Measurements from ENCODE around the gene CHAF1B. TPM values are rescaled to one million over a fixed set of nuclear protein-coding genes. Genes with fewer than 3 reads are reported as not detected.

CHAF1B gene
- total and polyA plus RNA-seq, 10 of the 15 experiments (the other 5 are each of a cell fraction or from before 2014, with no cell fraction given): 5.9 to 31.5 (median 17.3) TPM

DNA sequence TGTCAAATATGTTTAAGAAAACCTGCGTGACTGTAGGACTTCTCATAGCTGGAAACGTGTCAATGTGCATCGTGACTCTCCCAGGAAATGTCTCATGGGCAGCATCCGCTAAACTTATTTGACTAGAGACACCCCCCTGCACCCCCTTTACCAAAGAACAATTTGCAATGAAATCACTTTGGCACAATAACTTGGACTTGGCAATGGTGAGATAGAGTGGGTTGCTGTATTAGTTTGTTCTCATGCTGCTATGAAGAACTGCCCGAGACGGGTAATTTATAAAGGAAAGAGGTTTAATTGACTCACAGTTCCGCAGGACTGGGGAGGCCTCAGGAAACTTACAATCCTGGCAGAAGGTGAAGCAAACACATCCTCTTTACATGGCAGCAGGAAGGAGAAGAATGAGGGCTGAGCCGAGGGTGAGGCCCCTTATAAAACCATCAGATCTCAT lies 80.9 kb downstream of the CHAF1B start:
- FAIRE-seq (no peak), ATAC-seq (no peak), DNase-seq (ENCODE audit: low read depth, low spot score) (no peak)
- no peaks in the 10 kb centered on the region for H3K36me3 ChIP-seq (ENCODE audit: control insufficient read depth in 2 of 2, insufficient read depth in 2 of 2, low read length in 1 of 2)
- no peaks in the 10 kb centered on the region for H3K9me3 ChIP-seq (replicated peaks; ENCODE audit: control insufficient read depth, insufficient read depth, low read length)
- WGBS (ENCODE audit: insufficient coverage, insufficient replicate concordance, low lambda C conversion rate, missing lambda C conversion rate): 72% methylated on average over 8 of the region's 8 CpGs
- ChIA-PET SMC1A (ENCODE audit: uncharacterized antibody, unreplicated experiment) (no interaction called here), RAD21 (ENCODE audit: unreplicated experiment) (no interaction called here), CTCF (no interaction called here), POLR2A (no interaction called here)
- no peaks in the 10 kb centered on the region for H3K79me2 ChIP-seq (ENCODE audit: control insufficient read depth, insufficient read depth, low read length)
- H2AFZ ChIP-seq (ENCODE audit: control insufficient read depth, low read depth, low read length): no peak overlapping the region
- intact Hi-C loops (cut with micrococcal nuclease; ENCODE audit: unreplicated experiment) (no loop called here), in situ Hi-C loops (cut with MboI) (no loop called here)
- H3K4me1 ChIP-seq (ENCODE audit: control insufficient read depth, insufficient read depth, low read length): no peaks in the 10 kb centered on the region
- no peak overlapping the region for H3K4me2 ChIP-seq (ENCODE audit: control insufficient read depth, insufficient read depth)
- no peaks in the 10 kb centered on the region for H4K20me1 ChIP-seq (ENCODE audit: control insufficient read depth, insufficient read depth)
- H3K27ac ChIP-seq (ENCODE audit: control insufficient read depth, insufficient read depth): no peak overlapping the region
- TF ChIP-seq, protein P1, sequence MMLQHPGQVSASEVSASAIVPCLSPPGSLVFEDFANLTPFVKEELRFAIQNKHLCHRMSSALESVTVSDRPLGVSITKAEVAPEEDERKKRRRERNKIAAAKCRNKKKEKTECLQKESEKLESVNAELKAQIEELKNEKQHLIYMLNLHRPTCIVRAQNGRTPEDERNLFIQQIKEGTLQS (IDR thresholded peaks at IDR 0.05; ENCODE audit: borderline replicate concordance, extremely low read depth, low read depth, low read length): no peak
- TF ChIP-seq, protein P2, sequence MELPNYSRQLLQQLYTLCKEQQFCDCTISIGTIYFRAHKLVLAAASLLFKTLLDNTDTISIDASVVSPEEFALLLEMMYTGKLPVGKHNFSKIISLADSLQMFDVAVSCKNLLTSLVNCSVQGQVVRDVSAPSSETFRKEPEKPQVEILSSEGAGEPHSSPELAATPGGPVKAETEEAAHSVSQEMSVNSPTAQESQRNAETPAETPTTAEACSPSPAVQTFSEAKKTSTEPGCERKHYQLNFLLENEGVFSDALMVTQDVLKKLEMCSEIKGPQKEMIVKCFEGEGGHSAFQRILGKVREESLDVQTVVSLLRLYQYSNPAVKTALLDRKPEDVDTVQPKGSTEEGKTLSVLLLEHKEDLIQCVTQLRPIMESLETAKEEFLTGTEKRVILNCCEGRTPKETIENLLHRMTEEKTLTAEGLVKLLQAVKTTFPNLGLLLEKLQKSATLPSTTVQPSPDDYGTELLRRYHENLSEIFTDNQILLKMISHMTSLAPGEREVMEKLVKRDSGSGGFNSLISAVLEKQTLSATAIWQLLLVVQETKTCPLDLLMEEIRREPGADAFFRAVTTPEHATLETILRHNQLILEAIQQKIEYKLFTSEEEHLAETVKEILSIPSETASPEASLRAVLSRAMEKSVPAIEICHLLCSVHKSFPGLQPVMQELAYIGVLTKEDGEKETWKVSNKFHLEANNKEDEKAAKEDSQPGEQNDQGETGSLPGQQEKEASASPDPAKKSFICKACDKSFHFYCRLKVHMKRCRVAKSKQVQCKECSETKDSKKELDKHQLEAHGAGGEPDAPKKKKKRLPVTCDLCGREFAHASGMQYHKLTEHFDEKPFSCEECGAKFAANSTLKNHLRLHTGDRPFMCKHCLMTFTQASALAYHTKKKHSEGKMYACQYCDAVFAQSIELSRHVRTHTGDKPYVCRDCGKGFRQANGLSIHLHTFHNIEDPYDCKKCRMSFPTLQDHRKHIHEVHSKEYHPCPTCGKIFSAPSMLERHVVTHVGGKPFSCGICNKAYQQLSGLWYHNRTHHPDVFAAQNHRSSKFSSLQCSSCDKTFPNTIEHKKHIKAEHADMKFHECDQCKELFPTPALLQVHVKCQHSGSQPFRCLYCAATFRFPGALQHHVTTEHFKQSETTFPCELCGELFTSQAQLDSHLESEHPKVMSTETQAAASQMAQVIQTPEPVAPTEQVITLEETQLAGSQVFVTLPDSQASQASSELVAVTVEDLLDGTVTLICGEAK (IDR thresholded peaks at IDR 0.05; ENCODE audit: borderline replicate concordance): no peak
- no peak for TF ChIP-seq SMAD5 (IDR thresholded peaks at IDR 0.05; ENCODE audit: low read depth)
- TF ChIP-seq BCL11A (IDR thresholded peaks at IDR 0.05; ENCODE audit: low read depth, low read length): no peak
- TF ChIP-seq YY1 (IDR thresholded peaks at IDR 0.05; ENCODE audit: low read depth, low read length): no peak
- TF ChIP-seq, protein P3, sequence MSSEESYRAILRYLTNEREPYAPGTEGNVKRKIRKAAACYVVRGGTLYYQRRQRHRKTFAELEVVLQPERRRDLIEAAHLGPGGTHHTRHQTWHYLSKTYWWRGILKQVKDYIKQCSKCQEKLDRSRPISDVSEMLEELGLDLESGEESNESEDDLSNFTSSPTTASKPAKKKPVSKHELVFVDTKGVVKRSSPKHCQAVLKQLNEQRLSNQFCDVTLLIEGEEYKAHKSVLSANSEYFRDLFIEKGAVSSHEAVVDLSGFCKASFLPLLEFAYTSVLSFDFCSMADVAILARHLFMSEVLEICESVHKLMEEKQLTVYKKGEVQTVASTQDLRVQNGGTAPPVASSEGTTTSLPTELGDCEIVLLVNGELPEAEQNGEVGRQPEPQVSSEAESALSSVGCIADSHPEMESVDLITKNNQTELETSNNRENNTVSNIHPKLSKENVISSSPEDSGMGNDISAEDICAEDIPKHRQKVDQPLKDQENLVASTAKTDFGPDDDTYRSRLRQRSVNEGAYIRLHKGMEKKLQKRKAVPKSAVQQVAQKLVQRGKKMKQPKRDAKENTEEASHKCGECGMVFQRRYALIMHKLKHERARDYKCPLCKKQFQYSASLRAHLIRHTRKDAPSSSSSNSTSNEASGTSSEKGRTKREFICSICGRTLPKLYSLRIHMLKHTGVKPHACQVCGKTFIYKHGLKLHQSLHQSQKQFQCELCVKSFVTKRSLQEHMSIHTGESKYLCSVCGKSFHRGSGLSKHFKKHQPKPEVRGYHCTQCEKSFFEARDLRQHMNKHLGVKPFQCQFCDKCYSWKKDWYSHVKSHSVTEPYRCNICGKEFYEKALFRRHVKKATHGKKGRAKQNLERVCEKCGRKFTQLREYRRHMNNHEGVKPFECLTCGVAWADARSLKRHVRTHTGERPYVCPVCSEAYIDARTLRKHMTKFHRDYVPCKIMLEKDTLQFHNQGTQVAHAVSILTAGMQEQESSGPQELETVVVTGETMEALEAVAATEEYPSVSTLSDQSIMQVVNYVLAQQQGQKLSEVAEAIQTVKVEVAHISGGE (CRISPR knock-in tag; IDR thresholded peaks at IDR 0.05): no peak
- no peak for TF ChIP-seq ZBED1 (IDR thresholded peaks at IDR 0.05; ENCODE audit: borderline replicate concordance)
- TF ChIP-seq NFYB (IDR thresholded peaks at IDR 0.05; ENCODE audit: insufficient read depth, low read depth, low read length): no peak
- no peak for TF ChIP-seq CREB1 (IDR thresholded peaks at IDR 0.05; ENCODE audit: low read depth)
- TF ChIP-seq ZNF622 (IDR thresholded peaks at IDR 0.05): no peak
- no peak for TF ChIP-seq POLR2AphosphoS2 (IDR thresholded peaks at IDR 0.05; ENCODE audit: low read depth, low read length)
- no TSS peak for BruUV-seq (replicated peaks)
- no peak overlapping the region for H3K9ac ChIP-seq (ENCODE audit: control insufficient read depth, insufficient read depth, low read length)
- H3K27me3 ChIP-seq (replicated peaks in 1 of 2; ENCODE audit: control insufficient read depth in 2 of 2, insufficient read depth in 2 of 2, low read length in 1 of 2): no peaks in the 10 kb centered on the region
- H3K4me3 ChIP-seq: no peak overlapping the region

All from GM12878 (cell line).